GM10266 (cell line): ENCODE results near the gene HKDC1.
"Not testable (repeated sequence)": the region's sequence is repeated elsewhere in the genome, so short reads cannot be mapped to it uniquely, and the experiment has no call there.

Experiments used
- DNase-seq: peaks from one replicate; pipeline ENCODE4 v3.0.0; 2012; ENCODE audit errors: extremely low spot score
- CTCF ChIP-seq: IDR thresholded peaks from 2 replicates; pipeline ENCODE4 v1.5.1; 2012; ENCODE audit warnings: mild to moderate bottlenecking, low read depth; ENCODE audit not compliant: control insufficient read depth, insufficient read depth; ENCODE audit errors: missing control alignments

The HKDC1 gene

GRCh38 chr10:69290993-69291392 lies 70.9 kb downstream of the HKDC1 start:
- TF ChIP-seq CTCF, result no peak
- DNase-seq, result no peak

- no peak for DNase-seq
- TF ChIP-seq CTCF, result no peak
These were observed 72.3 kb downstream of the HKDC1 start for GRCh38 chr10:69292459-69292858.

- DNase-seq, result no peak
- TF ChIP-seq CTCF, result no peak
These were observed 75.0 kb downstream of the HKDC1 start for GRCh38 chr10:69295027-69295636.

- no peak for TF ChIP-seq CTCF
- no peak for DNase-seq
These were observed 83.5 kb downstream of the HKDC1 start for GRCh38 chr10:69303632-69304051.

GRCh38 chr10:69306421-69306820 lies 86.3 kb downstream of the HKDC1 start:
- DNase-seq, result no peak
- no peak for TF ChIP-seq CTCF

GRCh38 chr10:69307434-69307833 lies 87.3 kb downstream of the HKDC1 start:
- TF ChIP-seq CTCF, result no peak
- no peak for DNase-seq

- DNase-seq, result not testable (repeated sequence)
These were observed 88.2 kb downstream of the HKDC1 start for GRCh38 chr10:69308304-69308703.

- TF ChIP-seq CTCF, result no peak
- DNase-seq, result no peak
These were observed 91.2 kb downstream of the HKDC1 start for GRCh38 chr10:69311309-69311708.
